GM21717 (cell line): ENCODE results near the gene MTRF1.
"Not testable (repeated sequence)": the region's sequence is repeated elsewhere in the genome, so short reads cannot be mapped to it uniquely, and the experiment has no call there.

ENCODE experiments used
- ATAC-seq: cut with Tn5 transposase; IDR thresholded peaks from one replicate; pipeline ENCODE4 v1.9.1; 2021; ENCODE audit warnings: mild to moderate bottlenecking, moderate library complexity; ENCODE audit not compliant: unreplicated experiment

MTRF1 gene

GRCh38 chr13:41282129-41282571 lies 18.8 kb upstream of the MTRF1 start:
- ATAC-seq, result no peak

GRCh38 chr13:41279156-41279555 lies 15.8 kb upstream of the MTRF1 start:
- ATAC-seq, result not testable (repeated sequence)

GRCh38 chr13:41276824-41277223 lies 13.4 kb upstream of the MTRF1 start:
- no peak for ATAC-seq

GRCh38 chr13:41274881-41275280 lies 11.5 kb upstream of the MTRF1 start:
- ATAC-seq, result no peak

- ATAC-seq, result no peak
Observed at GRCh38 chr13:41273831-41274441, 10.6 kb upstream of the MTRF1 start.

- no peak for ATAC-seq
Observed at GRCh38 chr13:41271456-41272285, 8.3 kb upstream of the MTRF1 start.

GRCh38 chr13:41268764-41269163 lies 5.4 kb upstream of the MTRF1 start:
- ATAC-seq, result no peak

GRCh38 chr13:41267106-41267505 lies 3.7 kb upstream of the MTRF1 start:
- no peak for ATAC-seq

- no peak for ATAC-seq
Observed at GRCh38 chr13:41259875-41260501, 3.4 kb downstream of the MTRF1 start.

- ATAC-seq, result no peak
Observed at GRCh38 chr13:41257535-41257934, 5.8 kb downstream of the MTRF1 start.

GRCh38 chr13:41254902-41255301 lies 8.5 kb downstream of the MTRF1 start:
- ATAC-seq, result no peak

- ATAC-seq, result no peak
Observed at GRCh38 chr13:41250993-41251392, 12.4 kb downstream of the MTRF1 start.

- no peak for ATAC-seq
Observed at GRCh38 chr13:41246969-41247680, 16.3 kb downstream of the MTRF1 start.

GRCh38 chr13:41244556-41244955 lies 18.8 kb downstream of the MTRF1 start:
- no peak for ATAC-seq

GRCh38 chr13:41241626-41242025 lies 21.8 kb downstream of the MTRF1 start:
- no peak for ATAC-seq

- ATAC-seq, result no peak
Observed at GRCh38 chr13:41236369-41236768, 27.0 kb downstream of the MTRF1 start.

- ATAC-seq, result no peak
Observed at GRCh38 chr13:41232578-41233480, 30.5 kb downstream of the MTRF1 start.

GRCh38 chr13:41231786-41232185 lies 31.6 kb downstream of the MTRF1 start:
- no peak for ATAC-seq

GRCh38 chr13:41231025-41231677 lies 32.2 kb downstream of the MTRF1 start:
- ATAC-seq, result no peak

- no peak for ATAC-seq
Observed at GRCh38 chr13:41229356-41229755, 34.0 kb downstream of the MTRF1 start.
